ENCODE results near the gene GOLGA8R.
"Not testable (repeated sequence)": the region's sequence is repeated elsewhere in the genome, so short reads cannot be mapped to it uniquely, and the experiment has no call there.

- not testable (repeated sequence) for TF ChIP-seq POLR2A (IDR thresholded peaks at IDR 0.05; ENCODE audit: low read depth, low read length); TAF1 (IDR thresholded peaks at IDR 0.05; ENCODE audit: borderline replicate concordance, low read depth, low read length); POLR2AphosphoS5 (IDR thresholded peaks at IDR 0.05; ENCODE audit: low read depth, low read length)
These were observed 39.2 kb downstream of the GOLGA8R start for GRCh38 chr15:30374862-30375261.
